Measurements from ENCODE around the gene CCR7.

Gene CCR7

GRCh38 chr17:40517981-40518380, 47.3 kb downstream of the CCR7 start:
- H3K4me3 ChIP-seq (replicated peaks; ENCODE audit: insufficient read depth, low read length): no peak overlapping the region
- TF ChIP-seq, protein P1, sequence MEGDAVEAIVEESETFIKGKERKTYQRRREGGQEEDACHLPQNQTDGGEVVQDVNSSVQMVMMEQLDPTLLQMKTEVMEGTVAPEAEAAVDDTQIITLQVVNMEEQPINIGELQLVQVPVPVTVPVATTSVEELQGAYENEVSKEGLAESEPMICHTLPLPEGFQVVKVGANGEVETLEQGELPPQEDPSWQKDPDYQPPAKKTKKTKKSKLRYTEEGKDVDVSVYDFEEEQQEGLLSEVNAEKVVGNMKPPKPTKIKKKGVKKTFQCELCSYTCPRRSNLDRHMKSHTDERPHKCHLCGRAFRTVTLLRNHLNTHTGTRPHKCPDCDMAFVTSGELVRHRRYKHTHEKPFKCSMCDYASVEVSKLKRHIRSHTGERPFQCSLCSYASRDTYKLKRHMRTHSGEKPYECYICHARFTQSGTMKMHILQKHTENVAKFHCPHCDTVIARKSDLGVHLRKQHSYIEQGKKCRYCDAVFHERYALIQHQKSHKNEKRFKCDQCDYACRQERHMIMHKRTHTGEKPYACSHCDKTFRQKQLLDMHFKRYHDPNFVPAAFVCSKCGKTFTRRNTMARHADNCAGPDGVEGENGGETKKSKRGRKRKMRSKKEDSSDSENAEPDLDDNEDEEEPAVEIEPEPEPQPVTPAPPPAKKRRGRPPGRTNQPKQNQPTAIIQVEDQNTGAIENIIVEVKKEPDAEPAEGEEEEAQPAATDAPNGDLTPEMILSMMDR (IDR thresholded peaks at IDR 0.05; ENCODE audit: insufficient read depth, low read length): no peak
- TF ChIP-seq SPI1 (IDR thresholded peaks at IDR 0.05; ENCODE audit: borderline replicate concordance, low read depth) (no peak), POLR2AphosphoS5 (IDR thresholded peaks at IDR 0.05; ENCODE audit: low read depth) (no peak), GABPA (IDR thresholded peaks at IDR 0.05; ENCODE audit: low read depth) (no peak)
- TF ChIP-seq, protein P2, sequence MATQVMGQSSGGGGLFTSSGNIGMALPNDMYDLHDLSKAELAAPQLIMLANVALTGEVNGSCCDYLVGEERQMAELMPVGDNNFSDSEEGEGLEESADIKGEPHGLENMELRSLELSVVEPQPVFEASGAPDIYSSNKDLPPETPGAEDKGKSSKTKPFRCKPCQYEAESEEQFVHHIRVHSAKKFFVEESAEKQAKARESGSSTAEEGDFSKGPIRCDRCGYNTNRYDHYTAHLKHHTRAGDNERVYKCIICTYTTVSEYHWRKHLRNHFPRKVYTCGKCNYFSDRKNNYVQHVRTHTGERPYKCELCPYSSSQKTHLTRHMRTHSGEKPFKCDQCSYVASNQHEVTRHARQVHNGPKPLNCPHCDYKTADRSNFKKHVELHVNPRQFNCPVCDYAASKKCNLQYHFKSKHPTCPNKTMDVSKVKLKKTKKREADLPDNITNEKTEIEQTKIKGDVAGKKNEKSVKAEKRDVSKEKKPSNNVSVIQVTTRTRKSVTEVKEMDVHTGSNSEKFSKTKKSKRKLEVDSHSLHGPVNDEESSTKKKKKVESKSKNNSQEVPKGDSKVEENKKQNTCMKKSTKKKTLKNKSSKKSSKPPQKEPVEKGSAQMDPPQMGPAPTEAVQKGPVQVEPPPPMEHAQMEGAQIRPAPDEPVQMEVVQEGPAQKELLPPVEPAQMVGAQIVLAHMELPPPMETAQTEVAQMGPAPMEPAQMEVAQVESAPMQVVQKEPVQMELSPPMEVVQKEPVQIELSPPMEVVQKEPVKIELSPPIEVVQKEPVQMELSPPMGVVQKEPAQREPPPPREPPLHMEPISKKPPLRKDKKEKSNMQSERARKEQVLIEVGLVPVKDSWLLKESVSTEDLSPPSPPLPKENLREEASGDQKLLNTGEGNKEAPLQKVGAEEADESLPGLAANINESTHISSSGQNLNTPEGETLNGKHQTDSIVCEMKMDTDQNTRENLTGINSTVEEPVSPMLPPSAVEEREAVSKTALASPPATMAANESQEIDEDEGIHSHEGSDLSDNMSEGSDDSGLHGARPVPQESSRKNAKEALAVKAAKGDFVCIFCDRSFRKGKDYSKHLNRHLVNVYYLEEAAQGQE (IDR thresholded peaks at IDR 0.05; ENCODE audit: insufficient replicate concordance, low read depth): no peak
- peaks cover 16% of the 10 kb centered on the region for H3K27me3 ChIP-seq (ENCODE audit: insufficient read depth, poor library complexity, severe bottlenecking)
- H3K27ac ChIP-seq (replicated peaks): no peak overlapping the region
- DNase-seq (ENCODE audit: low read depth in 1 of 2, low spot score in 1 of 2): no peak

DNA sequence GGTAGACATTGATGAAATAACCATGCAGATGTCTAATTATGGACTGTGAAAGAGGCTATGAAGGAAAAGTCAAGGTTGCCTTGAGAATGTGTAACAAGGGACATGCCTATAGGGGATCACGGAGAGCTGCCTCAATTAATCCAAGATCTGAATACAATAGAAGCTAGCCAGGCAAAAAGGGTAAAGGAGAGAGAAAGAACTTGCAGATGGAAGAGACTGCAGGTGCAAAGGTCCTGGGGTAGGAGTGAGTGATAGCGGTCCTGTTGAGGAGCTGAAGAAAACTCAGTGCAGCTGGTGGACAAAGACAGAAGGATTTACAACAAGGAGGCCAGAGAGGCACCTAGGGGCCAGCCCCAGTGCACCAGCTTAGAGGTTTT, 48.0 kb downstream of the CCR7 start:
- TF ChIP-seq, protein P1 (IDR thresholded peaks at IDR 0.05; ENCODE audit: insufficient read depth, low read length): no peak
- TF ChIP-seq SPI1 (IDR thresholded peaks at IDR 0.05; ENCODE audit: borderline replicate concordance, low read depth): no peak
- no peak overlapping the region for H3K27ac ChIP-seq (replicated peaks)
- no peak overlapping the region for H3K4me3 ChIP-seq (replicated peaks; ENCODE audit: insufficient read depth, low read length)
- peaks cover 17% of the 10 kb centered on the region for H3K27me3 ChIP-seq (ENCODE audit: insufficient read depth, poor library complexity, severe bottlenecking)
- DNase-seq (ENCODE audit: low read depth in 1 of 2, low spot score in 1 of 2): no peak

- TF ChIP-seq, protein P2 (IDR thresholded peaks at IDR 0.05; ENCODE audit: insufficient replicate concordance, low read depth): no peak
- TF ChIP-seq POLR2AphosphoS5 (IDR thresholded peaks at IDR 0.05; ENCODE audit: low read depth) (peak; percentile 92), GABPA (IDR thresholded peaks at IDR 0.05; ENCODE audit: low read depth) (peak; percentile 27; the same call in 1 of the 2 replicates), SPI1 (IDR thresholded peaks at IDR 0.05; ENCODE audit: borderline replicate concordance, low read depth) (peak; percentile 54; the same call in 1 of the 2 replicates)
- TF ChIP-seq, protein P1 (IDR thresholded peaks at IDR 0.05; ENCODE audit: insufficient read depth, low read length): no peak
- Histone ChIP-seq H3K27me3 (ENCODE audit: insufficient read depth, poor library complexity, severe bottlenecking) (peaks cover 22% of the 10 kb centered on the region), H3K4me3 (replicated peaks; ENCODE audit: insufficient read depth, low read length) (no peak overlapping the region), H3K27ac (replicated peaks) (no peak overlapping the region)
- DNase-seq (ENCODE audit: low read depth in 1 of 2, low spot score in 1 of 2): peak in 1 of 2 experiments; percentile 65
Observed at GRCh38 chr17:40516581-40517285, 48.5 kb downstream of the CCR7 start.

All from HL-60 (cell line).